ENCODE results near the gene TMEM184B. TPM values are rescaled to one million over a fixed set of nuclear protein-coding genes. Genes with fewer than 3 reads are reported as not detected.
"Not testable (repeated sequence)": the region's sequence is repeated elsewhere in the genome, so short reads cannot be mapped to it uniquely, and the experiment has no call there.

The TMEM184B gene
- polyA plus RNA-seq, 3 donors, result 14.0 to 50.2 (median 37.3) TPM

DNA sequence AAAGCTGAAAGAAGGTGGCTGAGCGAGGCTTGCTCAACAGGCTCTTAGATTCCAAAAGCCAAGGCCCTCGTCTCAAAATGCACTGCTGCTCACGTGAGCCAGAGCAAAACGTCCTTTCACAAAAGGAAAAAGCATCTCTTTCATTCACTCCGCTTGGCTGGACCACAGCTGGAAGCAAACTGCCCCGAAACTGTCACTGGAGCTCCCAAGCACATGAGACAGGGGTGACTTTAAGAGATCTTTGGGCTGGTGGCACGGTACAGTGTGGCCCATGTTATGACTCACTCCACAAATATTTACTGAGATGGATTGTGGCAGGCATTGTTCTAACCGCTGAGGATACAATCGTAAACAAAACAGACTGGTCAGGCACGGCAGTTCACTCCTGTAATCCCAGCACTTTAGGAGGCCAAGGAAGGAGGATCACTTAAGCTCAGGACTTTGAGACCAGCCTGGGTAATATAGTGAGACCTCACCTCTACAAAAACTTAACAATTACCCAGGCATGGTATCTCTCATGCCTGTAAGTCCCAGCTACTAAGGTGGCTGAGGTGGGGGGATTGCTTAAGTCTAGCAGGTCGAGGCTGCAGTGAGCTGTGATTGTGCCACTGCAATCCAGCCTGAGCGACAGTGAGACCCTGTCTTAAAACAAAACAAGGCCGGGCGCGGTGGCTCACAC, 94.7 kb downstream of the TMEM184B start:
- H3K27ac ChIP-seq (ENCODE audit: low read depth, low read length), result no peak overlapping the region
- WGBS, 3 donors, result 50 to 62% (median 58%) methylated on average over 14 to 15 of the region's 15 CpGs

GRCh38 chr22:38177571-38177925, 95.3 kb downstream of the TMEM184B start:
- 77 to 85% (median 85%) methylated on average over 9 of the region's 9 CpGs for WGBS, 3 donors

GRCh38 chr22:38177044-38177443, 95.8 kb downstream of the TMEM184B start:
- WGBS, 3 donors, result 90 to 98% (median 97%) methylated on average over 4 of the region's 4 CpGs
- no peak overlapping the region for H3K27ac ChIP-seq (ENCODE audit: low read depth, low read length)

More at GRCh38 chr22:38177571-38177925, 95.3 kb downstream of the TMEM184B start:
- H3K27ac ChIP-seq (ENCODE audit: low read depth, low read length), result not testable (repeated sequence)

GRCh38 chr22:38176170-38176741, 96.6 kb downstream of the TMEM184B start:
- H3K27ac ChIP-seq (ENCODE audit: low read depth, low read length), result no peak overlapping the region
- 31 to 72% (median 35%) methylated on average over 14 of the region's 14 CpGs for WGBS, 3 donors

GRCh38 chr22:38175206-38176118, 97.3 kb downstream of the TMEM184B start:
- 88 to 92% (median 91%) methylated on average over 17 of the region's 17 CpGs for WGBS, 3 donors
- no peak overlapping the region for H3K27ac ChIP-seq (ENCODE audit: low read depth, low read length)

GRCh38 chr22:38174626-38175025, 98.2 kb downstream of the TMEM184B start:
- WGBS, 3 donors, result 83 to 93% (median 89%) methylated on average over 14 of the region's 14 CpGs
- no peak overlapping the region for H3K27ac ChIP-seq (ENCODE audit: low read depth, low read length)

DNA sequence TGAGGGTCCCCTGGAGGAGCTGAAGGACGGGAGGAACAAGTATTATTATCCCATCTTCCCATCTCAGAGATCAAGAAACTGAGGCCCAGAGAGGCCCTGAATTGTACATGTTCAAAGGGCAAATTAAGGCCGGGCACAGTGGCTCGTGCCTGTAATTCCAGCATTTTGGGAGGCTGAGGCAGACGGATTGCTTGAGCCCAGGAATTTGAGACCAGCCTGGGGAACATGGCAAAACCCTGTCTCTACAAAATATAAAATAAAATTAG, 99.2 kb downstream of the TMEM184B start:
- 95 to 97% (median 97%) methylated on average over 4 of the region's 4 CpGs for WGBS, 3 donors
- no peak overlapping the region for H3K27ac ChIP-seq (ENCODE audit: low read depth, low read length)

GRCh38 chr22:38172832-38173640, 99.8 kb downstream of the TMEM184B start:
- whole genome bisulfite sequencing, 3 donors, result 41 to 46% (median 42%) methylated on average over 16 of the region's 16 CpGs
- H3K27ac ChIP-seq (ENCODE audit: low read depth, low read length), result no peak overlapping the region

GRCh38 chr22:38171927-38172831, 100.6 kb downstream of the TMEM184B start:
- no peak overlapping the region for H3K27ac ChIP-seq (ENCODE audit: low read depth, low read length)
- WGBS, 3 donors, result 62 to 75% (median 63%) methylated on average over 16 of the region's 16 CpGs

- WGBS, 3 donors, result 96 to 98% (median 96%) methylated on average over 5 of the region's 5 CpGs
- H3K27ac ChIP-seq (ENCODE audit: low read depth, low read length), result no peak overlapping the region
Measured at GRCh38 chr22:38170469-38170868, 102.3 kb downstream of the TMEM184B start.

Other genes with a start within 250 kb of the TMEM184B start
- gene PICK1, start 215.6 kb downstream of the TMEM184B start, polyA plus RNA-seq, result 10 to 100 TPM; 19.6 to 23.5 (median 20.6) TPM
- gene SLC16A8, start 188.8 kb downstream of the TMEM184B start, polyA plus RNA-seq, result under 1 TPM; 0.21 to 0.34 (median 0.31) TPM
- 1 to 10 TPM in 2 of 3 donors, under 1 TPM in 1; 0.38 to 2.5 (median 1.2) TPM for gene BAIAP2L2, start 162.3 kb downstream of the TMEM184B start, polyA plus RNA-seq
- 10 to 100 TPM; 25.3 to 69.9 (median 61.4) TPM for gene PLA2G6, start 91.2 kb downstream of the TMEM184B start, polyA plus RNA-seq
- 100 to 1,000 TPM in 2 of 3 donors, 1 to 10 TPM in 1; 6.3 to 168 (median 127) TPM for gene MAFF, start 71.0 kb downstream of the TMEM184B start, polyA plus RNA-seq
- gene CSNK1E, start 44.4 kb upstream of the TMEM184B start, polyA plus RNA-seq, result 100 to 1,000 TPM in 2 of 3 donors, 10 to 100 TPM in 1; 77.8 to 139 (median 123) TPM
- gene KCNJ4, start 182.2 kb upstream of the TMEM184B start, polyA plus RNA-seq, result not detected
- 10 to 100 TPM in 1 of 3 donors, 1 to 10 TPM in 2; 6.5 to 24.2 (median 8.0) TPM for gene KDELR3, start 195.1 kb upstream of the TMEM184B start, polyA plus RNA-seq
- 100 to 1,000 TPM; 124 to 144 (median 140) TPM for gene DDX17, start 233.3 kb upstream of the TMEM184B start, polyA plus RNA-seq

Measured in adipose tissue (tissue), 3 donors.